NCI-H2227 treated with DMSO at 0.1 percent for 48 hours (cell line): ENCODE results near the gene PRKAG2.

ENCODE experiments used
- DNase-seq: peaks from one replicate; lab custom pipeline; 2025; lab: John Stamatoyannopoulos, UW

The PRKAG2 gene

DNA sequence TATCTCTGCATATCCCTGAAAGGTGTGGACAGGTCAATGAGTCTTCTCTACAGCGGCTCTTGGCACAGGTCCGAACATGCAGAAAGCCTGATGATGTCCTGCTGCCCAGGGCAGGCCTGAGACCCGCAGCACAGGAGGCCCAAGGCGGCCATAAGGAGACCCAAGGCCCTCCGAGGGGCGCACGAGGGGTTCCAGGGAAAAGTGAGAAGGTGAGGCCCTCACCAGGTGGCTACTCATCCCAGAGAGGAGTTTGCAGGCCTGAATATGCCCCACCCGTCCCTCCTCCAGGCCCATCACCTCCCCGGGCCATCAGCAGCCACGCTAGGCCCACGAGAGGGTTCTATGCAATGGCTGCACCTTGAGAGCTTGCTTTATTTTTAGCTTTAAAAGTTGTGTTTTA, 183.8 kb downstream of the PRKAG2 start:
- no peak for DNase-seq

- no peak for DNase-seq
These were observed 184.2 kb downstream of the PRKAG2 start for GRCh38 chr7:151692721-151693120.

DNA sequence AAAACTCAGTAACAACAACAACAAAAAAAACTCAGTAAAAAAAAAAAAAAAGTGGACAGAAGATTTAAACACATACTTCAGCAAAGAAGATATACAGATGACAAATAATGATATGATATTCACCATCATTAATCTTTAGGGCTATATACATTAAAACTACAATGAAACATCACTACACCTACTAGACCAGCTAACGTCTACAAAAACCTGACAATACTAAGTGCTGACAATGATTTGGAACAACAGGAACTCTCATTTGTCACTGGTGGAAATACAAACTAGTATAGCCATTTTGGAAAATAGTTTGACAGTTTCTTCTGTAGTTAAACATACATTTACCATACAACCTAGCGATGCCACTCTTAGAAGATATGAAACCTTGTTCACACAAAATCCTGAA, 185.5 kb downstream of the PRKAG2 start:
- DNase-seq = no peak

GRCh38 chr7:151690606-151691005, 186.3 kb downstream of the PRKAG2 start:
- DNase-seq = no peak

DNA sequence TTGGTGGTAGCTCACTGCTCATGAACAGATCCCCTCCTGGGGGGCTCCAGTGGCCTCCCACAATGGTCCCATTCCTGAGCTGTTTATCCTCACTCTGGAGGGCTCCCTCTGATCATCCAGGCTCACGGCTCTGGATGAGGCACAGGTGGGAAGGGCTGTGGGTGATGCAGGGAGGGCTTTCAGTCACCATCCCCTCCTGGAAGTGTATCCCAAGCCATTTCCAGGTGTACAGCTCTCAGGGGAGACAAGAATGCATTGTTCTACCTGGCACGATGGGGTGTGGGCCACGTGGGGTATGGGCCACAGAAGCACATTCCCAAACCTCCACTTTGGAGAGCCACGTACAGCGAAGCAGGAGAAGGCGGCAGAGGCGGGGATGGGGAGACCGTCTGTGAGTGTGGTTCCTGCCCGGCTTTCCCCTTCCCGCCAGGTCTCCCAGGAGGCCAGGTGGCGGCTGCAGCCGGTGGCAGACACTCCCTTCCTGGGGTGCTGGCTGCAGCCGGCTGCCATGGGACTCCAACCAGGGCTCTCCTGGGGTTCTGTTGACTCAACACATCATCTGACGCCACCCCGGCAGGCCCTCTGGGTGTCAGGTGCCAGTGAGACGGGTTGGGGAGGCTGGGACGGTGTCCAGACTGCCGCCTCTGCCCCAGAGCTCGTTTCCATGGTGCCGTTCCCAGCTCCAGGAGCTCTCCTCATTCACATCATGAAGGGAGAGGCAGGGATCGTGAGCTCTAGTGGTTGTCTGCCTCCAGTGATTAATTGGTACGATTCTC, 187.5 kb downstream of the PRKAG2 start:
- no peak for DNase-seq

- no peak for DNase-seq
These were observed 188.6 kb downstream of the PRKAG2 start for GRCh38 chr7:151688236-151688780.

GRCh38 chr7:151687523-151688235, 189.2 kb downstream of the PRKAG2 start:
- no peak for DNase-seq

- no peak for DNase-seq
These were observed 190.1 kb downstream of the PRKAG2 start for GRCh38 chr7:151686826-151687225.

DNA sequence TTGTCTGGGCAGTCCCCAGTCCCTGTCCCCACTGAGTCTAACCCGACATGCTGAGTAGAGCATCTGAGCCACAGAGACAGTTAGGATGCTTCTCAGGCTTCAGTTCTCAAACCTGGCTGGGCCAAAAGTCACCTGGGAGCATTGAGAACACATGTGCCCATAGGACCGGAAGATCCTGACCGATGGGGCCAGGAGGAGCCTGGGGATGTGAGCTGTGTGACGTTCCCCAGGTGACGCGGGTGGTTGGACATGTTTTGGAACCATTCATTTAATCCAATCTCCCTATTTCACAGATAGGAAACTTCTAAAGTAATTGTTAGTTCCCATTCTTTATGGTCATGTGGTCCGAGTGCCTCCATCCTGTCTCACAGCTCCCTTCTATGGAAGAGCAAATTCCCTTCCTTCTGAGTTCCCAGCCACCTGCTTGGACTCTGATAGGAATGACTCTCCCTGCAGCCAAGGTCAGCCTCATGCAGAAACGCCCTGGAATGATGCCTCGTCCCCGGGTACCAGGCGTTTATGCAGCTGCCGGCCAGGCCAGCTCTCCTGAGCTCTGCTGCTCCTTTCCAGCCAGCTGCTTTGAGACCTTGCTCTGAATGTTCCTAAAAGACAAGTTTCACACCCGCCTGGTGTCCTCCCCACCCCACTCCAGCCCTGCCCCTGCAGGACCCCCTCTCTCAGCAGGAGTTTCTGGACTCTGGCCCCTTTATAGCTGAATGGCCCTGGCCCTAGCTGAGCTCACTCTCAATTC, 190.7 kb downstream of the PRKAG2 start:
- DNase-seq = no peak

- DNase-seq = no peak
These were observed 192.3 kb downstream of the PRKAG2 start for GRCh38 chr7:151684408-151685175.

- no peak for DNase-seq
These were observed 193.1 kb downstream of the PRKAG2 start for GRCh38 chr7:151683615-151684407.

DNA sequence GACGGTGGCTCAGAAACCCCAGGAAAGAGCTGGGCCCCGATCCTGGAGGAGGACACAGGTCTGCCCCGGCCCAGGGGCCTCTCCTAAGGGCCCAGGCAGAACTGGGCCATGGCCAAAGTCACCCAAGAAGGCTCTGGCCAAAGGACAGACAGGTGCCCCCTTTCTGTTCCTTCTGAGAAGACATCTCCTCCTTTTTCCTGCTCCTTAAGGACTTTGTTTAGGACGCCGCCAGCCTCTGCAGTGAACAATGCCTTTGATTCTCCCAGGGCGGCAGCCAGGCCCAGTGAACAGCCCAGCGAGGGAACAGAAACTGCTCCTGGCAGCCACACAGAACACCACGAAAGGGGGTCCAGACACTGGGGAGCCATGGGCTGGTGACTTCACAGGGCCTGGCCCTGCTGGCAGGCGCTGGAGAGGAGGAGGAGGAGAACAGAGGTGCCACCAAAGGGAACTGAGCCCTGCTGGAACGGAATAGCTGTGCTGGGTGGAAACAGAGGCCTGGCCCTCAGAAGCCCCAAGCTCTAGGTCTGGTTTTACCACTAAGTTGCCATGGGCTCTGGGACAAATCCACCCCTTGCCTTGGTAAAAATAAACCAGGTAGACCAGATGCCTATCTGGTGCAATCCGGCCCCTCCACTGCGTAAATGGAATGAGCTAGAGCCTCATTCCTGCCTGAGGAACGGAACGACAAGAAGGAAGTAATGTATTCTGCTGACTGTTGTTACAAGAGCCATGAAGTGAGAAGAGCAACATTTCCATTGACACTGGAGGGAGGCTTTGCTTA, 193.9 kb downstream of the PRKAG2 start:
- no peak for DNase-seq

- DNase-seq = no peak
These were observed 195.2 kb downstream of the PRKAG2 start for GRCh38 chr7:151681726-151682125.

DNA sequence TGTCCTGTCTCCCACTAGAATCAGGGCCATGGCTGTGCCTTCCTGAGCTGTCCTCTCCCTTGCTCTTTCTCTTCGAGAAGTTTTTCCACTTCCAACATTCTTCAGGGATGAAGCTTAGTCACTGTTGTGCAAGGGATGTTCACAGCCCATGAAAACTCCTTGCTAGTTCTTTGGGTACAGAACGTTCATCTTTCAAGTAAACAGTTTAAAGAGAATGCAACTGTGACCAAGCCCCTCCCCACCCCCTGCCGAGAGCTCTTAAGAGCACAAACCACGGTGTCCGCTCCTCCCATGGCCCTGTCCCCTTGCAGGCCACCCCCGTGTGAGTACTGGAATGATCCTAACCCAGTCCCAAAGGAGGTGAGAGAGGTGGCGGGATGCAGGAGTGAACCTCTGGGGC, 196.1 kb downstream of the PRKAG2 start:
- no peak for DNase-seq

GRCh38 chr7:151679881-151680612, 196.9 kb downstream of the PRKAG2 start:
- no peak for DNase-seq

DNA sequence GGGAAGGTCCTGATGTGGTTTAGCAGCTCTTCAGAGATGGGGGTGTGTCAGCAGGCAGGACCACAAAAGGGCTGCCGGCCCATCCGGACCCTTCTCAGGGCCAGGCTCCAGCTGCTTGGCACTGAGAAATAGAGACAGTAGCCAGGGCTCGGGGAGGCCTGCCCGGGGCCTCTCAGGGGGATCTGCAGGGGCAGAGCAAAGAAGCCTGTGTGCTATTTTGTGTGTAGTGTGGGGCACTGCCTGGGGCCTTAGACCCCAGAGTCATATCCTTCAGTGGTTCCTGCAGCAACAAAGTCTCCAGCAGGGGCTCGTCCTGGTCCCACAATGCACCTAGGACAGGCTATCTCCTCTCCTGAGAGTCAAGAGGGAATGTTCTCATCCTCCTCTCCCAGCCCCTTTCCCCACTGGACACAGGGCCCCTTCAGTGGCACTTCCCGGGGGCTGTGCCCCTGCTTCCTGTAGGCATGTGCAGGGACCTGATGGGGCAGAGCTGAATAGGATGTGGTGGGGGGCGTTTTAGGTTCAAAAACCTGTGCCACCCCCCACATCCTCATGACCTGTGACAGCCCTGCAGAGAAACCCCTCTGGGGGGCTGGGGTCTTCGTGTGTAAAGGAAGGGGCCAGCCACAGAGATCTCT, 197.7 kb downstream of the PRKAG2 start:
- DNase-seq = no peak

GRCh38 chr7:151678227-151678604, 198.7 kb downstream of the PRKAG2 start:
- DNase-seq = no peak

DNA sequence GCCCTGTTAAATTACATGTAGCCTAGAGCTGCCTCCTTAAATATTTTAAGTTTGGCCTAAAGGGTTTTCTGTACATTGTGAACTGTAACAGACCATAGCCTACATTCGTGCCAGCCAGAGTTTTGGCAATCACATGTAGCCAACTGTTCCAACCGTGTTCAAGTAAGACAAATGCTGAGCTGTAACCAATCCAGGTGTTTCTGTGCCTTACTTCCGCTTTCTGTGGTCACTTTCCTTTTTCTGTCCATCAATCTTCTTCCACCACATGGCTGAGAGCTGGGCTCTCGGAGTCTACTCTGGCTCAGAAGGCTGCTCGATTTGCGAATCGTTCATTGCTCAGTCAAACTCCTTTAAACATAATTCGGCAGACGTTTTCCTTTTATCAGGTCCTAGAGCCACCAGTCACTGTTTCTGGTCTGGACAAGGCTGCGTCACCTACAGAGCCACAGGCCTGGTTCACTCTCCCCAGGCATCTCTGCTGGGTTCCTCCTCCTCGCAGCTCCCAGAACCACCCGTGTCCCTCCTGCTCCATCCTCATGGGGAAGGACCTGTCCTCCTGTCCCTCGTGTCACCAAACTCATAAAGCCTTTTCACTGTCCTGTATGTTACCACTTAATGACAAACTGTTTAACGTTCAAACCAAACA, 199.2 kb downstream of the PRKAG2 start:
- no peak for DNase-seq
